Kidney epithelial cell (primary cell): ENCODE data around the gene MDM1. TPM values are rescaled to one million over a fixed set of nuclear protein-coding genes. Genes with fewer than 3 reads are reported as not detected.

ENCODE experiments used
- DNase-seq: peaks from one replicate; pipeline ENCODE4 v3.0.0-alpha.2; 2010; ENCODE audit warnings: low read depth
- H3K27me3 ChIP-seq: 2 replicates; pipeline ENCODE4 v1.6.0; 2011; ENCODE audit warnings: low read length; ENCODE audit not compliant: control insufficient read depth, insufficient read depth
- H3K36me3 ChIP-seq: 2 replicates; pipeline ENCODE4 v1.5.1; 2011; ENCODE audit warnings: low read length; ENCODE audit not compliant: control insufficient read depth, insufficient read depth
- H3K4me3 ChIP-seq: 2 replicates; pipeline ENCODE4 v1.5.1; 2011; ENCODE audit warnings: low read depth, mild to moderate bottlenecking, control low read depth, low read length
- total RNA-seq: library from RNA; depleted of rRNA; stranded (reverse); fragments of >200 nt; gene quantifications from 2 replicates; pipeline ENCODE4 v1.2.3, GENCODE V29; 2015
- TF ChIP-seq, protein P1 (sequence below): IDR thresholded peaks from 2 replicates; pipeline ENCODE4 v1.5.1; 2011; ENCODE audit warnings: mild to moderate bottlenecking, moderate library complexity, low read length, control low read depth, inconsistent platforms; ENCODE audit not compliant: insufficient read depth, poor library complexity, severe bottlenecking

MDM1 gene
- total RNA-seq, 1 donor from 2014 or later: 7.4 TPM

DNA sequence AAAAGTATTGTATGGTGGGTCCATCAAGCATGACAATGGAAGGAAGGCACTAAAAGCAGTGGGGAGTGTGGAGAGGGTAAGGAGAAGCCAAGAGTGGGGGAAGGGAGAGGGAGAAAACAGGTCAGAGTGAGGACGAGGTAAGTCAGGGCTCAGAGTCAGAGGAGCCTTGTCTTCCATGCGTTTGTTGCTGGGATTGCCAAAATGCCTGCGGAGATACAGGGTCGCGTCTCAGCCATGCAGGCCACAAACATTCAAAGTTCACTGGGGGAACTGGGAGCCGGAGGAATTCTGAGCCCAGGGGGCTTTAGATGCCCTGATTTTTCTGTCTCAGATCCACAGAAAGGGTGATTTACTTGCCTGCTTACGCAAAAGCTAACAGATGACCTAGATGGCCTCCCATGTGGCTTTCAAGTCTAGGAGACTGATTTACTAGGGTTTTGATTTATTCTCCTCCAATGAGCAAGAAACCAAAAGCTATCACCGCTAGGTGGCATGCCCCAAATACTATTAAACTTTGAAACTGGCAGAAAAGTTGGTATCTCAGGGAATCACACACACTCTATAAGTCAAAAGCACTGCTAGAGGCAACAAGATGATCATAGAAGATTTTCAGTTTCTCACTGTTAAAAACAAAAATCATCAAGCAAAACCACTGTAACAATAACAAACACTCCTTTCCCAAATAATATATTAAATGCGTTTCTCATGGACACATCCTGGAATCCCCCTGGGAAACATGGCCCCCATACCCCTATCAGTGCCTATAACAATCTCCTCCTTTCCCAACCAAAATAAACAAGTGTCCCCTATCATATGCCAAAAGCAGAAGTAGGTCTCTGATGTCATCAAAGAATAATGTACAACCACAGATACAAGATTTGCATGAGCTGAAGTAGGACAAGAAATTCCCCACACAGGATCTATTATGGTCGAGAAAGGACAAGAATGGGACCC lies 26.6 kb upstream of the MDM1 start:
- H3K36me3 ChIP-seq: no peaks in the 10 kb centered on the region
- TF ChIP-seq, protein P1, sequence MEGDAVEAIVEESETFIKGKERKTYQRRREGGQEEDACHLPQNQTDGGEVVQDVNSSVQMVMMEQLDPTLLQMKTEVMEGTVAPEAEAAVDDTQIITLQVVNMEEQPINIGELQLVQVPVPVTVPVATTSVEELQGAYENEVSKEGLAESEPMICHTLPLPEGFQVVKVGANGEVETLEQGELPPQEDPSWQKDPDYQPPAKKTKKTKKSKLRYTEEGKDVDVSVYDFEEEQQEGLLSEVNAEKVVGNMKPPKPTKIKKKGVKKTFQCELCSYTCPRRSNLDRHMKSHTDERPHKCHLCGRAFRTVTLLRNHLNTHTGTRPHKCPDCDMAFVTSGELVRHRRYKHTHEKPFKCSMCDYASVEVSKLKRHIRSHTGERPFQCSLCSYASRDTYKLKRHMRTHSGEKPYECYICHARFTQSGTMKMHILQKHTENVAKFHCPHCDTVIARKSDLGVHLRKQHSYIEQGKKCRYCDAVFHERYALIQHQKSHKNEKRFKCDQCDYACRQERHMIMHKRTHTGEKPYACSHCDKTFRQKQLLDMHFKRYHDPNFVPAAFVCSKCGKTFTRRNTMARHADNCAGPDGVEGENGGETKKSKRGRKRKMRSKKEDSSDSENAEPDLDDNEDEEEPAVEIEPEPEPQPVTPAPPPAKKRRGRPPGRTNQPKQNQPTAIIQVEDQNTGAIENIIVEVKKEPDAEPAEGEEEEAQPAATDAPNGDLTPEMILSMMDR: peak; percentile 59
- no peak for DNase-seq
- H3K27me3 ChIP-seq: no peaks in the 10 kb centered on the region
- H3K4me3 ChIP-seq: no peak overlapping the region

DNA sequence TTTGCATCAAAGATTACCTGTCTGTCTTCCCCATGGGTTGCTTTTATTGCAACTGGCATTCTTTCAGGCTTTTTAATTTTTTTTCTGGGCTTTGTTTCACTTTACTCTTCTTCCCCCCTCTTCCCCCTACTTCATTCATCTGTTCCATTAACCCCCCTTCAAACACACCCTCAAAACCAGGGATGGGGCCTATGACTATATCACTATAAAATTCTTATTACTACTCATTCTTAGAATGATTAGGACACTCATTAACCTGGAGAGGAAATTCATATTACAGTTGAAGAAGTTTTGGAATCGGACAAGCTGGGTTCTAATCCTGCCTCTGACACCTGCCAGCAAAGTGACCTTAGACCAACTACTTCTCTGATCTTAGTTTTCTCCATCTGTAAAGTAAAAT lies 24.8 kb upstream of the MDM1 start:
- H3K36me3 ChIP-seq: no peaks in the 10 kb centered on the region
- TF ChIP-seq, protein P1: no peak
- H3K27me3 ChIP-seq: no peaks in the 10 kb centered on the region
- H3K4me3 ChIP-seq: no peak overlapping the region
- DNase-seq: no peak

DNA sequence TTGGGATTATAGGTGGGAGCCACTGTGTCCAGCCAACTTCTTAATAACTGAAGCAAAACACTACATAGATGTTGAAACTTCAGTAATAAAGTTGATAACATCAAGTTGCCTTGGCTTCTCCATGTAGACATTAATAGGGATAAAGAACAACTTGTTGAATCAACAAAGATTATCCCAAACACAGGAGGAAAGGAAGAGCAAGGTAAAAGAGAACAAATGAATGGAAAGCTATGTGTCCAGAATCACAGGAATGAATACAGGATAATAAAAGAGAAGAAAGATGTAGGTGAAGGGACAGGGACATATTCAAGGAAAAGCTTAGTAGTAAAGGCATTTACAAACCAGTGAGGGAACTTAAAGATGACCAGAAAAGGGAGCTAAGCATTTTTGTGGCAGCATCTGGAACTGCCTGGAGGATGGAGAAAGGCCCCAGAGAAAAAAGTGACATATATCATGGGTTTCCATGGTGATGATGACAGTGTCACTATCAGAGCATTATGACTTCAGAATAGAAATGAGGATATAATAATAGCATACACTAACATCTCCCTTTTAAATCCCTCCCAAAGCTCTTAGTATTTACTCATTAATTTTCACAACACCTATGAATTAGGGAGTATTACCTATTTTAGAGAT lies 24.0 kb upstream of the MDM1 start:
- Histone ChIP-seq H3K27me3 (no peaks in the 10 kb centered on the region), H3K4me3 (no peak overlapping the region), H3K36me3 (no peaks in the 10 kb centered on the region)
- DNase-seq: no peak
- TF ChIP-seq, protein P1: no peak

DNA sequence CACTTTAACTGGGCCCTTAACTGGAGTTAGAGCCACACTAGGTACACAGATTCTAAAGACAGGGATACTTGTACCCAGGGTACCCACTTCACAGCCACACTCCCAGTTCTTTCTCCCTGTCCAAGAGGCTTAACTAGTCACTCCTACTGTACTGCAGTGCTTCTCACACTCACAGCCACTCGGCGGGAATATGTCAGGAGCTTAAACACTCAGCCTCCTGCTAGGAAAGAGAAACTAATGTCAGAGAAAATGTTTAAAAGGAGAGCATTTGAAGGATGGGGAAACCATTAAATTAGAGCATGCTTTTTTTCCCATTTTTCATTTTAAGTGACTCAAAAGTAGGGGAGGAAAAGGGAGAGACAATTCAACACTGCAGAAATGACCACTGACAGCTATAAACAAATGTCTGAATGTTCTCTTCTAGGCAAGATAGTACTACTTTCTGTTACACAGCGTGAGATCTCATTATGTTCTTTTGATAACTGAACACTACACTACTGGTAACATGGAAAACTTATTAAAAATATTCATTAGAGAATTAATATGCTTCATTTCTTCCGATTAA lies 22.9 kb upstream of the MDM1 start:
- no peak for DNase-seq
- TF ChIP-seq, protein P1: no peak
- no peak overlapping the region for H3K4me3 ChIP-seq
- no peaks in the 10 kb centered on the region for H3K27me3 ChIP-seq
- H3K36me3 ChIP-seq: no peaks in the 10 kb centered on the region

DNA sequence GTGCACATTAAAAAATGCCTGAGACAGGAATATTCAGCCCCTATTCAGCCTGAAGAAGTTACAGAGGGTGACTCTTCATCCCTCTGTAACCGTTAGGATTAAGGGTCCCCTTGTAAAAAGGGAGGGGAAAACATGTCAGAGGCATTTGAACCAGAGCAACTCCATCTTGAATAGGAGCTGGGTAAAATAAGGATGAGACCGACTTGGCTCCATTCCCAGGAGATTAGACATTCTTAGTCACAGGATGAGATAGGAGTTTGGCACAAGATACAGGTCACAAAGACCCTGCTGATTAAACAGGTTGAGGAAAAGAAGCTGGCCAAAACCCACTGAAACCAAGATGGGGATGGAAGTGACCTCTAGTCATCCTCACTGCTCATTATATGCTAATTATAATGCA lies 19.9 kb upstream of the MDM1 start:
- H3K4me3 ChIP-seq: no peak overlapping the region
- H3K36me3 ChIP-seq: no peaks in the 10 kb centered on the region
- no peak for DNase-seq
- TF ChIP-seq, protein P1: no peak
- H3K27me3 ChIP-seq: no peaks in the 10 kb centered on the region
